SK-N-SH treated with all-trans-retinoic acid at 6 μM for 48 hours (cell line): Measurements from ENCODE around the gene PPP1R15B.

Experiments
- ATAC-seq: fragments of 200-7000 bp; cut with Tn5 transposase; 3 replicates; pipeline ENCODE4 v1.9.1; 2020; ENCODE audit warnings: mild to moderate bottlenecking, moderate library complexity
- ARNTL ChIP-seq: fragments of 450-650 bp; formaldehyde crosslinking; IDR thresholded peaks from 2 replicates; pipeline ENCODE4 v1.5.0; 2020; ENCODE audit warnings: low read depth, mild to moderate bottlenecking, moderate library complexity, borderline replicate concordance
- BACH2 ChIP-seq: fragments of 250-450 bp; sonication (Bioruptor Pico); IDR thresholded peaks from 2 replicates; pipeline ENCODE4 v1.9.0; 2021; ENCODE audit warnings: mild to moderate bottlenecking, borderline replicate concordance
- CREB5 ChIP-seq: fragments of 250-450 bp; sonication (Bioruptor Pico); IDR thresholded peaks from 2 replicates; pipeline ENCODE4 v1.5.1; 2020; ENCODE audit warnings: low read depth, mild to moderate bottlenecking, moderate library complexity
- CSDC2 ChIP-seq: fragments of 250-450 bp; sonication (Bioruptor Pico); IDR thresholded peaks from 2 replicates; pipeline ENCODE4 v1.5.0; 2020; ENCODE audit warnings: mild to moderate bottlenecking, moderate library complexity
- CSRNP3 ChIP-seq: fragments of 250-450 bp; sonication (Bioruptor Pico); IDR thresholded peaks from 2 replicates; pipeline ENCODE4 v1.5.1; 2021; ENCODE audit warnings: mild to moderate bottlenecking, moderate library complexity
- ESRRG ChIP-seq: fragments of 250-450 bp; sonication (Bioruptor Pico); IDR thresholded peaks from 2 replicates; pipeline ENCODE4 v1.6.1; 2021; ENCODE audit warnings: mild to moderate bottlenecking
- GLIS3 ChIP-seq: fragments of 250-450 bp; sonication (Bioruptor Pico); IDR thresholded peaks from 2 replicates; pipeline ENCODE4 v1.5.0; 2020; ENCODE audit warnings: mild to moderate bottlenecking, moderate library complexity
- ISL1 ChIP-seq: fragments of 250-450 bp; sonication (Bioruptor Pico); IDR thresholded peaks from 2 replicates; pipeline ENCODE4 v2.1.2; 2022; ENCODE audit warnings: mild to moderate bottlenecking, moderate library complexity
- OSR1 ChIP-seq: fragments of 250-450 bp; sonication (Bioruptor Pico); IDR thresholded peaks from 2 replicates; pipeline ENCODE4 v1.8.0; 2022; ENCODE audit warnings: moderate library complexity, mild to moderate bottlenecking, inconsistent platforms
- PATZ1 ChIP-seq: fragments of 250-450 bp; sonication (Bioruptor Pico); IDR thresholded peaks from 2 replicates; pipeline ENCODE4 v1.8.0; 2020; ENCODE audit warnings: mild to moderate bottlenecking, moderate library complexity, borderline replicate concordance
- POU6F1 ChIP-seq: fragments of 250-450 bp; sonication (Bioruptor Pico); IDR thresholded peaks from 2 replicates; pipeline ENCODE4 v1.8.0; 2021; ENCODE audit warnings: low read depth, mild to moderate bottlenecking, moderate library complexity, borderline replicate concordance
- PPARA ChIP-seq: fragments of 250-450 bp; sonication (Bioruptor Pico); IDR thresholded peaks from 2 replicates; pipeline ENCODE4 v1.5.0; 2020; ENCODE audit warnings: mild to moderate bottlenecking, borderline replicate concordance
- RARB ChIP-seq: fragments of 250-450 bp; sonication (Bioruptor Pico); IDR thresholded peaks from 2 replicates; pipeline ENCODE4 v1.8.0; 2021; ENCODE audit warnings: mild to moderate bottlenecking, moderate library complexity
- SNAI2 ChIP-seq: fragments of 250-450 bp; sonication (Bioruptor Pico); IDR thresholded peaks from 2 replicates; pipeline ENCODE4 v1.5.0; 2020; ENCODE audit warnings: mild to moderate bottlenecking, moderate library complexity
- TCF4 ChIP-seq: fragments of 250-450 bp; sonication (Bioruptor Pico); IDR thresholded peaks from 2 replicates; pipeline ENCODE4 v1.8.0; 2021; ENCODE audit warnings: mild to moderate bottlenecking, moderate library complexity, borderline replicate concordance
- TOX ChIP-seq: fragments of 250-450 bp; sonication (Bioruptor Pico); IDR thresholded peaks from 2 replicates; pipeline ENCODE4 v1.8.0; 2021; ENCODE audit warnings: mild to moderate bottlenecking, moderate library complexity, borderline replicate concordance
- TSHZ2 ChIP-seq: fragments of 250-450 bp; sonication (Bioruptor Pico); IDR thresholded peaks from 2 replicates; pipeline ENCODE4 v1.5.0; 2020; ENCODE audit warnings: mild to moderate bottlenecking, moderate library complexity
- ZFP3 ChIP-seq: fragments of 250-450 bp; sonication (Bioruptor Pico); IDR thresholded peaks from 2 replicates; pipeline ENCODE4 v1.5.0; 2020; ENCODE audit warnings: mild to moderate bottlenecking, moderate library complexity
- ZFP30 ChIP-seq: fragments of 450-650 bp; formaldehyde crosslinking; IDR thresholded peaks from 2 replicates; pipeline ENCODE4 v1.5.0; 2022; ENCODE audit warnings: mild to moderate bottlenecking, moderate library complexity
- ZNF565 ChIP-seq: fragments of 450-650 bp; formaldehyde crosslinking; conservative IDR thresholded peaks from 2 replicates; pipeline ENCODE4 v1.5.0; 2020; ENCODE audit warnings: low read depth, mild to moderate bottlenecking, moderate library complexity
- ZNF70 ChIP-seq: fragments of 450-650 bp; formaldehyde crosslinking; IDR thresholded peaks from 2 replicates; pipeline ENCODE4 v1.5.0; 2020; ENCODE audit warnings: mild to moderate bottlenecking, moderate library complexity
- ZNF8 ChIP-seq: fragments of 450-650 bp; formaldehyde crosslinking; IDR thresholded peaks from 2 replicates; pipeline ENCODE4 v1.5.0; 2020; ENCODE audit warnings: mild to moderate bottlenecking, moderate library complexity

PPP1R15B gene

GRCh38 chr1:204357551-204358490, 53.8 kb downstream of the PPP1R15B start:
- no peak for ATAC-seq
- TF ChIP-seq ZNF70 (CRISPR knock-in tag) (no peak), TSHZ2 (CRISPR knock-in tag) (no peak), GLIS3 (CRISPR knock-in tag) (no peak), CSRNP3 (no peak), TCF4 (CRISPR knock-in tag) (no peak), CREB5 (CRISPR knock-in tag) (no peak), PATZ1 (CRISPR knock-in tag) (no peak), ESRRG (CRISPR knock-in tag) (no peak), ZFP3 (CRISPR knock-in tag) (no peak), BACH2 (no peak), SNAI2 (CRISPR knock-in tag) (no peak), ARNTL (CRISPR knock-in tag) (no peak), ZNF565 (CRISPR knock-in tag) (no peak), ZFP30 (CRISPR knock-in tag) (no peak), PPARA (CRISPR knock-in tag) (no peak)
- TF ChIP-seq, all 23 proteins: peak for 0

GRCh38 chr1:204356997-204357396, 54.6 kb downstream of the PPP1R15B start:
- TF ChIP-seq OSR1 (no peak), CSRNP3 (no peak), ZNF70 (CRISPR knock-in tag) (no peak), ESRRG (CRISPR knock-in tag) (no peak), POU6F1 (no peak), PATZ1 (CRISPR knock-in tag) (no peak), ZFP3 (CRISPR knock-in tag) (no peak), ZNF8 (CRISPR knock-in tag) (no peak), ARNTL (CRISPR knock-in tag) (no peak), TCF4 (CRISPR knock-in tag) (no peak), CSDC2 (no peak), TOX (CRISPR knock-in tag) (no peak), ISL1 (CRISPR knock-in tag) (no peak), RARB (CRISPR knock-in tag) (no peak), ZFP30 (CRISPR knock-in tag) (no peak)
- no peak for ATAC-seq
